ENCODE data around the gene ATG7. TPM values are rescaled to one million over a fixed set of nuclear protein-coding genes. Genes with fewer than 3 reads are reported as not detected.

ATG7 gene
- total and polyA plus RNA-seq, 10 of the 15 experiments (the other 5 are each of a cell fraction or from before 2014, with no cell fraction given), result 13.5 to 49.5 (median 26.4) TPM

GRCh38 chr3:11447584-11448200, 175.5 kb downstream of the ATG7 start:
- in situ Hi-C loops (cut with MboI), result no loop called here
- FAIRE-seq, result no peak
- CTCF ChIA-PET, result interaction anchor here (0.6 kb wide), 1 partner anchor 12 kb away, joined by 3 read pairs; no protein-coding TSS in a partner anchor

GRCh38 chr3:11450015-11450414, 177.8 kb downstream of the ATG7 start:
- intact Hi-C loops (cut with micrococcal nuclease; ENCODE audit: unreplicated experiment) (no loop called here), in situ Hi-C loops (cut with MboI) (no loop called here)
- no peak overlapping the region for H3K27ac ChIP-seq (ENCODE audit: control insufficient read depth, insufficient read depth)
- H3K4me1 ChIP-seq (ENCODE audit: control insufficient read depth, insufficient read depth, low read length), result no peaks in the 10 kb centered on the region
- SMC1A ChIA-PET (ENCODE audit: uncharacterized antibody, unreplicated experiment), result no interaction called here
- CTCF ChIA-PET, result interaction anchor here (0.6 to 0.9 kb wide), 2 partner anchors 19 to 26 kb away, joined by 3 to 5 read pairs; no protein-coding TSS in a partner anchor
- POLR2A ChIA-PET, result interaction anchor here (0.9 kb wide), 1 partner anchor 9 kb away, joined by 3 read pairs; no protein-coding TSS in a partner anchor
- H3K9ac ChIP-seq (ENCODE audit: control insufficient read depth, insufficient read depth, low read length), result no peak overlapping the region
- BruUV-seq (replicated peaks), result no TSS peak
- RAD21 ChIA-PET (ENCODE audit: unreplicated experiment), result no interaction called here
- H2AFZ ChIP-seq (ENCODE audit: control insufficient read depth, low read depth, low read length), result no peak overlapping the region
- H3K36me3 ChIP-seq (ENCODE audit: control insufficient read depth in 2 of 2, insufficient read depth in 2 of 2, low read length in 1 of 2), result no peaks in the 10 kb centered on the region
- no peaks in the 10 kb centered on the region for H3K79me2 ChIP-seq (ENCODE audit: control insufficient read depth, insufficient read depth, low read length)
- no peaks in the 10 kb centered on the region for H4K20me1 ChIP-seq (ENCODE audit: control insufficient read depth, insufficient read depth)
- no peaks in the 10 kb centered on the region for H3K27me3 ChIP-seq (replicated peaks in 1 of 2; ENCODE audit: control insufficient read depth in 2 of 2, insufficient read depth in 2 of 2, low read length in 1 of 2)
- FAIRE-seq (no peak), DNase-seq (ENCODE audit: low read depth, low spot score) (no peak), ATAC-seq (no peak)
- WGBS (ENCODE audit: insufficient coverage, insufficient replicate concordance, low lambda C conversion rate, missing lambda C conversion rate), result 50% methylated on average over 2 of the region's 2 CpGs
- H3K4me3 ChIP-seq, result no peak overlapping the region
- no peaks in the 10 kb centered on the region for H3K9me3 ChIP-seq (replicated peaks; ENCODE audit: control insufficient read depth, insufficient read depth, low read length)
- no peak overlapping the region for H3K4me2 ChIP-seq (ENCODE audit: control insufficient read depth, insufficient read depth)
- no peak for TF ChIP-seq ATF7 (IDR thresholded peaks at IDR 0.05; ENCODE audit: low read depth)
- TF ChIP-seq SKIL (IDR thresholded peaks at IDR 0.05; ENCODE audit: low read depth, poor library complexity, severe bottlenecking), result no peak
- TF ChIP-seq NFIC (IDR thresholded peaks at IDR 0.05; ENCODE audit: low read depth, low read length), result no peak
- no peak for TF ChIP-seq PBX3 (IDR thresholded peaks at IDR 0.05; ENCODE audit: insufficient replicate concordance, low read depth, low read length)
- no peak for TF ChIP-seq BMI1 (IDR thresholded peaks at IDR 0.05; ENCODE audit: borderline replicate concordance)
- TF ChIP-seq GABPA (IDR thresholded peaks at IDR 0.05; ENCODE audit: low read depth), result no peak
- no peak for TF ChIP-seq HDGF (IDR thresholded peaks at IDR 0.05)
- TF ChIP-seq MYB (IDR thresholded peaks at IDR 0.05; ENCODE audit: borderline replicate concordance, low read depth, low read length), result no peak
- no peak for TF ChIP-seq BRCA1 (IDR thresholded peaks at IDR 0.05; ENCODE audit: low read depth, low read length)
- TF ChIP-seq CHD4 (IDR thresholded peaks at IDR 0.05), result no peak
- no peak for TF ChIP-seq ZNF217 (IDR thresholded peaks at IDR 0.05)
- TF ChIP-seq NR2C1 (IDR thresholded peaks at IDR 0.05), result no peak

More at GRCh38 chr3:11447584-11448200, 175.5 kb downstream of the ATG7 start:
- ChIA-PET POLR2A (no interaction called here), RAD21 (ENCODE audit: unreplicated experiment) (no interaction called here), SMC1A (ENCODE audit: uncharacterized antibody, unreplicated experiment) (no interaction called here)
- H3K79me2 ChIP-seq (ENCODE audit: control insufficient read depth, insufficient read depth, low read length), result no peaks in the 10 kb centered on the region
- intact Hi-C loops (cut with micrococcal nuclease; ENCODE audit: unreplicated experiment), result no loop called here
- no peak overlapping the region for H3K9ac ChIP-seq (ENCODE audit: control insufficient read depth, insufficient read depth, low read length)
- no peak overlapping the region for H3K4me2 ChIP-seq (ENCODE audit: control insufficient read depth, insufficient read depth)
- no TSS peak for BruUV-seq (replicated peaks)
- ATAC-seq, result no peak
- 97% methylated on average over 2 of the region's 2 CpGs for WGBS (ENCODE audit: insufficient coverage, insufficient replicate concordance, low lambda C conversion rate, missing lambda C conversion rate)
- H3K9me3 ChIP-seq (replicated peaks; ENCODE audit: control insufficient read depth, insufficient read depth, low read length), result no peaks in the 10 kb centered on the region
- TF ChIP-seq YBX1 (IDR thresholded peaks at IDR 0.05) (no peak), USF1 (IDR thresholded peaks at IDR 0.05; ENCODE audit: borderline replicate concordance, extremely low read length, insufficient read depth, low read depth, low read length) (peak; percentile 37)
- no peak overlapping the region for H3K27ac ChIP-seq (ENCODE audit: control insufficient read depth, insufficient read depth)
- no peak overlapping the region for H3K4me3 ChIP-seq
- no peak for DNase-seq (ENCODE audit: low read depth, low spot score)
- no peaks in the 10 kb centered on the region for H4K20me1 ChIP-seq (ENCODE audit: control insufficient read depth, insufficient read depth)
- H3K27me3 ChIP-seq (replicated peaks in 1 of 2; ENCODE audit: control insufficient read depth in 2 of 2, insufficient read depth in 2 of 2, low read length in 1 of 2), result no peaks in the 10 kb centered on the region
- H3K4me1 ChIP-seq (ENCODE audit: control insufficient read depth, insufficient read depth, low read length), result no peaks in the 10 kb centered on the region
- H2AFZ ChIP-seq (ENCODE audit: control insufficient read depth, low read depth, low read length), result no peak overlapping the region
- no peaks in the 10 kb centered on the region for H3K36me3 ChIP-seq (ENCODE audit: control insufficient read depth in 2 of 2, insufficient read depth in 2 of 2, low read length in 1 of 2)
